Hematopoietic multipotent progenitor cell treated with erythropoietin and hydrocortisone succinate and interleukin-3 and kit ligand, for 17 days (in vitro differentiated cells): ENCODE results near the gene CCDC71L.

Experiments
- DNase-seq: peaks from one replicate; pipeline ENCODE4 v3.0.0-alpha.2; 2015; ENCODE audit warnings: low spot score

The CCDC71L gene

DNA sequence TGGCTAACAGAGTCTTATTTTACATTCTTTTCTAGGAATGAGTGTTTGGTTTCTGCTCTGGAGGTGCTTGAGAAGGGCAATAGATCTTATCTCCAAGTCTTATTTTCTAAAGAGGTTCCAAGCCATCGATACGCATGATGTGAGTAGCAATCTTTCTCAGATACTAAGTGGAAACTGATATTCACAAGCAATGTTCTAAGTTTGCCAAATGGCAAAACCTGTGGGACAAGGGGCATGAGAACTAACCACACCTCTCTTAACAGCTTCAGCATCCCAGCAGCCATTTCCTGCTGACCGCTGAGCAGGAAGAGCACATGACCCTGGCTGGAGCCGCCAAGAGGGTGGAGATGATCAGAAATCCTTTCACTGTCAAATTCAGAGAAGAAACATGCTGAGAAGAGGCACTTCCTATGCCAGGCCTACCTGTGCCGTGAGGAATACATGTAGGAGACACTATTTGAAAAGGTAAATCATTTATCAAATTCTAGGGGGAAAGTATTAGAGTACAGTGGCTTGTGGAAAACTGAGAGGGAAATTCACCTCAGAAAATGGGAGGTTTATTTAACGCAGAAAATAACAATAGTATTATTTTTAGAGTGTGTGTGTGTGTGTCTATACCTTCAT is 35.2 kb downstream of the CCDC71L start:
- DNase-seq = no peak

DNA sequence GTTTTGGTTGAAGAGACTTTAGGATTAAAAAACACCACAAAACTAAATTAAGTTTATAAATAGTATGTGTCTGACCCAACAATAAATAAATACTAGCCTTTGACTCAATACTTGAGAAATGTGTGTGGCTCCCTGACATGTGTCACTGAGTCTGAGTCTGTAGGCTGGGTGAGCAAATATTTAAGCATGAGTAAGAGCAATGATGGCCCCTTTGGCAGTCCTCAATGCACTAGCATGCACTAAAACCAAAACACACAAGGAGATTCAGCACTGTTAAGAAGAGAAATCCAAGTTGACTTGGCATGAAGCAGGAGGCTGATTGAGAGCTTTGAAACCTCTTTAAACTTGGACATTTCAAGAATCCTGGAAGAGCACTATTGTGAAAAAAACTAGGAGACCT is 37.1 kb downstream of the CCDC71L start:
- DNase-seq = no peak

DNA sequence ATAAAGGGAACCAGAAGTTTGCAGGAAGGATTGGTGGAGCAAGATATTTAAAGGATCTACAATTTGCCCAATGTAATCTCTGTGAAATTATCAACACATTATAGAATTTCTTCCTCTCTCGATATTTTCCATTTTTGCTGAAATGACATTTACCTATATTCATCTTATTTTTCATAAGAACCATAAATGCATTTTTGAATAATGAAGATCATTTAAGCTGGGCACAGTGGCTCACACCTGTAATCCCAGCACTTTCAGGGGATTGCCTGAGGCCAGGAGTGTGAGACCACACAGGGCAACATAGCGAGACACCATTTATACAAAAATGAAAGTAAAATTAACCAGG is 37.7 kb downstream of the CCDC71L start:
- no peak for DNase-seq

DNA sequence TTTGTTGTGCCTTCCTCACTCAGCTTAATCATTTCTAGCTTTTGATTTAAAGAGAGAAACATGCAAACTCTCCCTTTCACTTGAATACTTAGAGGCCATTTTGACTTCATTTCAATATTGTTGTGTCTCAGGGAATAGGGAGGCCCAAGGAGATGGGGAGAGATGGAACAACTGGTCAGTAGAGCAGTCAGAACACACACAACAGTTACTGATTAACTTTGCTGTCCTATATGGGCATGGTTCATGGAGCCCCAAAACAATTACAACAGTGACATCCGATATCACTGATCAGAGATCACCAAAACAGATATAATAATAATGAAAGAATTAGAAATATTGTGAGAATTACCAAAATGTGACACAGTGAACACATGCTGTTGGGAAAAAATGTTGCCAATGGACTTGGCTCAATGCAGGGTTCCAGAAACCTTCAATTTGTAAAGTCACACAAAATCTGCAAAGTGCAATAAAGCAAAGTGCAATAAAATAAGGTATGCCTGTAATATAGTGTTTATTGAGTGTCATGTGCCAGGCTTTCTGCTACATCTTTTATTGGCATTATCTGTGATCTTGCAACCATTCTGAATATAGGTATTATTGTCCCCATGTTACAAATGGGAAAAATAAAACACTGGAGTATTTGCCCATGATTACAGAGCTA is 38.2 kb downstream of the CCDC71L start:
- no peak for DNase-seq

DNA sequence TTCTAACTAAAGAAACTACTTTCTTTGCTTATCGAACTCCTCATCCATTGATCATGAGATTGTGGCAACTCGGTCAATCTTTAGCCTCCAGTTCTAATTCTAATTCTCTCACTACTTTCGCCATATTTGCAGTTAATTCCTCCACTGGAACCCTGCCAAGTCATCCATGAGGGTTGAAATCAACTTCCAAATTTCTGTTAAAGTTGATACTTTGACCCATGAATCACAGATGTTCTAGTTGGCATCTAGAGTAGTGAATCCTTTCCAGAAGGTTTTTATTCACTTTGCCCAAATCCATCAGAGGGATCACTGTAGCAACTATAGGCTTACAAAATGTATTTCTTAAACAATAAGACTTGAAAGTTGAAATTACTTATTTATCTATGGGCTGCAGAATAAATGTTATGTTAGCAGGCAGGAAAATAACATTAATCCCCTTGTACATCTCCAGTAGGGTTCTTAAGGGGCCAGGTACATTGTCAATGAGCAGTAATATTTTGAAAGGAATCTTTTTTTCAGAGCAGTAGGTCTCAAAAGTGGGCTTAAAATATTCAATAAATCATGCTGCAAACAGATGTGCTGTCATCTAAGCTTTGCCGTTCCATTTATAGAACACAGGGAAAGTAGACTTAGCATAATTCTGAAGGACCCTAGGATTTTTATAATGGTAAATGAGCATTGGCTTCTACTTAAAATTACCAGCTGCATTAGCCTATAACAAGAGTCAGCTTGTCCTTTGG is 39.4 kb downstream of the CCDC71L start:
- no peak for DNase-seq

DNA sequence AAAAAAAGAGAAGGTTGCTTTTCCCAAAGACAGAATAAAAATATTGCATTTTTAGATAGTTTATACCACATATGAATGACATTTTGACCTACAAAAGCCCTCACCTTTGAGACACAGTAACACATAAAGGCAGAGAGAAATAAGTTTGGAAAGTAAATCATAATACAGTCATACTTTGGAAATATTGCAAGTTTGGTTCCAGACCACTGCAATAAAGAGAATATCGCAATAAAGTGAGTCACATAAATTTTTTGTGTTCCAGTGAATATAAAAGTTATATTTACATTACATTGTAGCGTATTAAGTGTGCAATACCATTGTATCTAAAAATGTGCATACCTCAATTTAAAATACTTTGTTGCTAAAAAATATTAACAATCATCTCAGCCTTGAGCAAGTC is 40.3 kb downstream of the CCDC71L start:
- DNase-seq = no peak

DNA sequence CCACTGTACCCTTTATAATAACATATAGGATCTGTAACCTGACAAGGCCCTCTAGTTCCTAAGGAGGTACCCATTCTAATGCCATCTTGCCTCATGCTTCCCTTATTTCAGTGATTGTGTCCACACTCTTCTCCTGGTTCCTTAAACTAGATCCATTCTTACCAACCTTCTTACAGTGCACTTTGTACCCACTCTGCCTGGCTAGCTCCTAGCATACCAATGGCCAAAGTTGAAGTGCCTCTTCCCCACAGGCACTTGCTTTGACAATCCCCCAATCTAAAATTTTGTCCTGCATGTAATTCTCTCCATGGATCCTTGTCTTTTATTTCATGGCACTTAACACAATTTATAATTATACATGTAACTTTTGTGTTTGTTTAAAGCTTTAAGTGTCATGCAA is 40.9 kb downstream of the CCDC71L start:
- DNase-seq = no peak

DNA sequence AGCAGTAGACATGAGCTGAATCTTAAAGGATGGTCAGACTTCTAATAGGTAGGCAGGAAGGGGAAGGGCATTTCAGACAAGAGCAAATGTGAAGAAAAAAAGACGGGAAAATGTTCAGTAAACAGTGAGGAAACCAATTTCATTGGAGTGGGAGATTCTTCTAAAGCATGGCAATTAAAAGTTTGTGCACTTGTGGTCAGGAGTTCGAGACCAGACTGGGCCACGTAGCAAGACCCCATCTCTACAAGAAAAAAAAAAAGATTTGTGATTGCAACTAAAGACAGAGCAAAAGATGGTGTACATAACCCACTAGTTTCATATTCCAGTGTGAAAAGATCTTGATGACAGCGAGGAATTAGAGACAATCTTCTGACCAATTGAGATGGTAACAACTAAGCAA is 41.7 kb downstream of the CCDC71L start:
- DNase-seq = no peak

DNA sequence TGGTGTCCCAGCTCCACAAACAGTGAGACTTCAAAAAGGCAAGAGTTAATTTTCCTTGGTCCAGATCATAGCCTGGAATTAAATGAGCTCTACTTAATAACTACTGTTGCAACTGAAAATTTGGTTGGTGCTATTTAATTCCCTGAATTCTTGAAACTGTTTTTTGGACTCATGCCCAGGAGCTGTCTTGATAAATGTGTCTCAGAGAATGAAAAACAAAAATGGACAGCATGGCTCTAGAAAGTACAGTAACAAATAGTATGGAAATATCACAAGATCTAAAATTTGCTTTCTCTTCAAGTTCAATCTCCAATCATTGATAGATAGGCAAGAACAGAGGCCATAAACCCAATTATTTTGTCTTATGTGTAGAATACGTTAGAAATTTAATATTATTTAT is 42.5 kb downstream of the CCDC71L start:
- DNase-seq = no peak

DNA sequence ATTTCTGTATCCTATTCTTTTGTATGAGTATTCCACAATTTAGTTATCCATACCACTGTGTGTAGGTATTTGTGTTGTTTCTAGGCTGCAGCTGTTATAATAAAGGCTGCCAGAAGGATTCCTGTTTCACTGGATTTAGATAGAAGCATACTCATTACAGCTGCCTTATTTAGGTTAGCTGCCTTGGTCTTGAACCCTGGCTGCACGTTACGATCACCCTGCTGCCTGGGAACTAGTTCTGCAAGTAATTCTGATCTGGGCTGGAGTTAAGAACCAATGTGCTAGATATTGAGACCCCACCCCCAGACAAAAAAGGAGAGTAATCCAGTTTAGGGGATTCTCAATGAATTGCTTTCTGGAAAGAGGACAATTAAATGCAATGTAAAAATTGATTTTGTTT is 43.1 kb downstream of the CCDC71L start:
- no peak for DNase-seq

DNA sequence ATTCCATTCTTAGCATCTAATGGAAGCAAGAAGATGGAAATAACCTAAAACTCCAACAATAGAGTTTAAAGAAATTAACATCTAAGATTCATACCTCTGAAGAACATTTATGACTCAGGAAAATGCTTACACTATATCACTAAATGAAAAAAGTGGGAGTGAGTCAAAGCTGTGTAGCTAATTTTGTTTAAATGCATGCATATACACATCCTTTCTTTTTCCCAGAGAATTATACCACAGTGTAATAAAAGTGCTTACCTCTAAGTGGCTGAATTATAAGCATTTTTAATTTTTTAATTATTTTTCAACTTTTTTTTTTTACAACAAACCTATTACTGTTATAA is 44.3 kb downstream of the CCDC71L start:
- no peak for DNase-seq

DNA sequence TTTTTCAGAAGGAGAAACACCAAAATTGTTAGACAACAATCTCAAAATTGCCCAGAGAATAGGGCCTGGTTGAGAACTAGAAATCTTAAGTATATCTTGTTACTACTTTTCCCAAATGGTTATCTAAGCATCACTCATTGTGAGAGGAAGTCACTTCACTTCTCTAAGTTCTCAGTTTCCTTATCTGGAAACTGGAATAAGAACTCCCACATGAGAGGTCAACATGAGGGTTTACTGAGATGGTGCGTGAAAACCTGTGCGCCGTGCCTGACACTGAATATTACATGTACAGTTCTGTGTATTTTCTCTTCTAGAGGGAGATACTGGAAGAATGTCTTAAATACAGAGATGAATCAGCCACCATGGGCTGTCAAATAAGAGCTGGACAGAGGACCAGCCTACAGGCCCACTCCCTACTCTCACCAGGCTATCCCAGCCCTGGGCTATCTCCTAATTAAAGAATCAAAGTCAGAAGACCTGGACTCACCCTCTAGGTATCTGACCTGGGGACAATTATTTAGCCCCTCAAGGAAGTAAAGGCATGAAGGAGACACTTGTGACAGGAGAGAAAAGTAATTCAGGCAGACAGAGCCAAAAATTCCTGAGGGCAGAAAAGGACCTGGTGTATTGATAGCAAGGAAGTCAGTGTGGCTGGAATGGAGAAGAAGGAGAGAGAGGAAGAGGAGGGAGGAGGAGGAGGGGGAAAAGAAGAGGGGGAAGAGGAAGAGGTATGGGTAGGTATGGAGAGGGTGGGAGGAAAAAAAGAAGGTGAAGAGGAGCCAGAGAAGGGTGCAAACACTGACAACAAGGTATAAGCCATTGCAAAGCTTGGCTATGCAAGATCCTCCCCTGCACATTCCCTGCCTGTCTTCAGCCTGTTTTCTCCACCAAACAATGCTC is 44.9 kb downstream of the CCDC71L start:
- no peak for DNase-seq

DNA sequence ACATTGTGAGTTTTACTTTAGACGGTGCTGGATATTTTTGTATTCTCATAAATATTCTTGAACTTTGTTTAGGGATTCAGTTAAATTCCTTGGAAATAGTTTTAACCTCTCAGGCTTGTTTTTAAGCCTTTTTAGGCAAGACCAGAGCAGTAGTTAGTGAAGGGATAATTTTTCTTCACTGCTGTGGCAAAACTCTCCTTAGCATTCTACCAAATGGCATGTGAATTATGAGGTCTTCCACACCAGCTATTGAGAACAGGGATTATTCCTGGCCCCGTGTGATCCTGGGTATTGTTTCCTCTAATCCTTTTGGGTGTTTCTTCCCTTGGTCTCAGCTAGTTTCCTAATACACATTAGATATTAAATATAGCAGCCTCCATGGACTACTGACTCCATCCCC is 46.2 kb downstream of the CCDC71L start:
- no peak for DNase-seq

DNA sequence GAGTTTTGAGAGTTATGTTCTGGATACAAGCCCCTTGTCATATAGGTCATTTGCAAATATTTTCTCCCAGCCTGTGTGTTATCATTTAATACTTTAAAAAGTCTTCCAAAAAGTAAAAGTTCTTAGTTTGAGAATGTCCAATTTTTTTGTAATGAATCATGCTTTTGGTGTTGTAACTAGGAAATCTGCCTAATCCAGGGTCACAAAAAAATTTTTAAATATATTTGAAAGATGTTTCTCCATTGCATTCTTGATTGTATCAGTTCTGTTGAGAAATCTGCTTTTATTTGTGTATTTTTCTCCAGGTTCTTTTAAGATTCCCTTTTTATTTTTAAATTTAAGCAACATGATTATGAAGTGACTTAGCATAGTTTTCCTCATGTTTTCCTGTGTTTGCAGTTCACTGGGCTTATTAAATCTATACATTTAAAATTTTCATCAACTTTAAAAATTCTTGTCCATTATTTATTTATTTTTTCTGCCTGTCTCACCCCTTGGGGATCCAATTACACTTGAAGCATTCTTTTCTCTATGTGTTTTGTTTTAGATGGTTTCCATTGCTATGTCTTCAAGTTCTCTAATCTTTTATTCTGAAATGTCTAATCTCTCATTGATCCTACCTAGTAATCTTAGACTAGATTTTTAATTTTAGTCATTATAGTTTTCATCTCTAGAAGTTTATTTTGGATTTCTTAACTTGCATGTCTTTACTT is 47.0 kb downstream of the CCDC71L start:
- DNase-seq = no peak

DNA sequence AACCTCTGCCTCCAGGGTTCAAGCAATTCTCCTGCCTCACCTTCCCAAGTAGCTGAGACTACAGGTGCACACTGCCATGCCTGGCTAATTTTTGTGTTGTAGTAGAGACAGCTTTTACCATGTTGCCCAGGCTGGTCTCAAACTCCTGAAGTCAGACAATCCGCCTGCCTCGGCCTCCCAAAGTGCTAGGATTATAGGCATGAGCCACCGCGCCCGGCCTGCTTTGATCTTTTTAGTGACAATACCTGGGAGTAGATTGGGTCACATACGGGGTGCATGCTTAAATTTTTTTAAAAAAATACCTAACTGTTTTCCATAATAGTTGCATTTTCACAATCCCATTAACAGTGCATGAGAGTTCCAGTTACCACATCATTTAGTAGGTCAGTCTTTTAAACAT is 47.7 kb downstream of the CCDC71L start:
- DNase-seq = no peak

DNA sequence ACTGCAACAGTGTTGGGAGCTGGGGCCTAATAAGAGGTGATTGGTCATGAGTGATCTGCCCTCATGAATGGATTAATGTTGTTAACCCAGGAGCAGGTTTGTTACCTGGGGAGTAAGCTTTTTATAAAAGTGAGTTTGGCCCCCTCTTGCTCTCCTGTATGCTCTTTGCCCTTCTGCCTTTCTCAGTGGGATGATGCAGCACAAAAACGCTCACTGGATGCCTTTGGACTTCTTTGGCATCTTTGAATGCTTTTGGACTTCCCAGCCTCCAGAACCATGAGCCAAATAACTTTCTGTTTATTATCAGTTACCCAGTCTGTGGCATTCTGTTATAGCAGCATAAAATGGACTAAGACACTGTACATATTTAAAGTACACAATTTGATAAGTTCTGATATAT is 48.5 kb downstream of the CCDC71L start:
- no peak for DNase-seq

DNA sequence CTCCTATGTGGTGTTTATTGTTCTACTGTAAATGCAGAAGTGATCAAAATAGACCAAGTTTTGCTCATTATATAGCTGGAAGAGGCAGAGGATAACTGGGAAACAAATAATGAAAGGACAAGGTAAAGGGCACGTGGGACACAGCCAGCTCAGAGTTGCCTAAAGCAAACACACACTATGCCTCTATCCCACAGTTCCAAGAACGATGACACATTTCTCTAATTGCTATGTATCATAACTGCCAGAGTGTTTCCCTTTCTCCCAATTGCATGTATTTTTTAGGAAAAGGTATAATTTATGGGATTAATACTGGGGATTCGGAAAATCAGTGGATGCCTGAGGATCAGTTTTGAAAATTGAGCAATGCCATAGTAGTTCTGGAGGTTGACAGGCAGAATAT is 49.0 kb downstream of the CCDC71L start:
- DNase-seq = no peak

DNA sequence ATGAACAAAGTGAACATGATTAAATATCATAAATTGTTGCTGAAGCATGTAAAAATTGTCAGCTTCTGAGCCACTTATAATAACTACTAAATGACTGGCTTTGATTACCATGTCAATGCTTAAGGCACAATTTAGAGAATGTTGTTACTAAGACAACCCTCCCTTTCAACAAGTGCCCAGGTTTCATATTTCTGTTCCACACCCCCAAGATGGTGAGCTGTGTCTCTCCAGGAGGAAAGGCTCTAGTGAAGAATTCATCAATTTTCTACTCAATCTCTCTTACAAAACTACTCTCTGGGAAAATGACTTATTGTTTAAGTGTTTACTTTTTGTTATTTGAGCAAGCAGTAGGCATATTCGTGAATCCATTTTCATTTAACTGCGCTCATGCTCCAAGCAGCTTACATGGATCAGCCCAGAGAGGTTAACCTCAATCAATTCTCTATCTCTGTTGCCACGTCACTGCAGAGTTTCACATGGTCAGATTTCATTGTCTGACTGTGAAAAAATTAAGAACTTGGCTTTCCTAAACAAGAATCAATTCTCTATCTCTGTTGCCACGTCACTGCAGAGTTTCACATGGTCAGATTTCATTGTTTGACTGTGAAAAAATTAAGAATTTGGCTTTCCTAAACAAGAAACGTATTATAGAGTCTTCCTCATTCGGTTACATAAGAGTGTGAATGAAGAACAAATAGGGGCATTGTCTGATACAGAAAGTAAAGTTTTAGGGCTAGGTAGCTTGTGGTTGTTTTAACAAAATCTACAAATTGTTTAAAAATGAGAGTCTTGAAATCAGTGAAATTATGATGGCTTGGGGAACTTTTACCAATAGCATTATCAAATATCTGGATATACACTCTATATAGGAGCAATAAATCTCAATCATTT is 49.7 kb downstream of the CCDC71L start:
- no peak for DNase-seq

DNA sequence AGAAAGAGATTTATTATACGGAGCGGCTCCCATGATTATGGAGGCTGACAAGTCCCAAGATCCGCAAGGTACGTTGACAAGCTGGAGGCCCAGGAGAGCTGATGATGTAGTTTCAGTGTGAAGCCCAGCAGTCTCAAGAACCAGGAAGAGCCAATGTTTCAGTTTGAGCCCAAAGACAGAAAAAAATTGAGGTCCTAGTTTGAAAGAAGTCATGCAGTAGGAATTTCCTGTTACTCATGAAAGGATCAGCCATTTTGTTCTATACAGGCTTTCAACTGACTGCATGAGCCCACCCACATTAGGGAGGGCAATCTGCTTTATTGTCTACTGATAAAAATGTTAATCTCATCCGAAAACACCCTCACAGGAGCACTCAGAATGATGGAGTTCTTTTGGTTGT is 51.5 kb downstream of the CCDC71L start:
- no peak for DNase-seq

DNA sequence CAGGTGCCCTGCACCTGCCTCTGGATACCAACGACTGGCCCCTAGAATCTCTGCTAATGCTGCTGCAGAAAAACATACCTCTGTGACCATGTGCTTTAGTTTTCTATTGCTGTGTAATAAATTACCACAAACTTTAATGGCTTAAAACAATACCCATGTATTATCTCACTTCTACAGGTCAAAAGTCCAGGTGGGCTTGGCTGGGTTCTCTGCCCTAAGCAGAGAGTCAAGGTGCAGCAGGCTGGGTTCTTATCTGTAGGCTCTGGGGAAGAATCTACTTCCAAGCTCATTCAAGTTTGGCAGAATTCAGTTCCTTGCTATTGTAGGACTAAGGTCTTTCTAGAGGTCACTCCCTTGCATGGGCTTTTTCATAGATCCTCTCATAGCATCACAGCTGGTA is 52.3 kb downstream of the CCDC71L start:
- no peak for DNase-seq
